ENCODE data around the gene TFF2. TPM values are rescaled to one million over a fixed set of nuclear protein-coding genes. Genes with fewer than 3 reads are reported as not detected.

Gene TFF2
- total and polyA plus RNA-seq, 4 donors: 2.1 TPM; not detected in 3

DNA sequence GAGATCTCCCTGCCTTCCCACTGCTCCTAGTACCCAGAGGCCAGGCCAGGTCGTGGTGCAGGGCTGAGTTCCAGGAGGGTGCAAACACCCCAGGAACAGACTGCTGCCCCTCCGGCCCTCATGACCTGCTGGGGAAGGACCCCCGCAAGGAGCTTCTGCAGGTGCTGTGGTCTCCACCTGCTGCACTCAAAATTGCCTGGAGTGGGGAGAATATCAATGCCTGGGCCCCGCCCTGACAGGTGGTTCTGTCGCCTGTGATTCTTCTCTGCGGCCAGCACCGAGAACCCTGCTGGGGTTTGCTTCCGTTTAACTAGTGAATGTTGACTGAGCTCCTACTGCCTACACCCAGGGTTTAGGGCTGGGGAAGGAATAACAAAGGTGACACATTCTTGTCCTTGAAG is 33.5 kb downstream of the TFF2 start:
- WGBS, 2 donors: 62 to 71% methylated on average over 8 of the region's 8 CpGs
- DNase-seq: no peak

GRCh38 chr21:42316891-42317290 is 33.9 kb downstream of the TFF2 start:
- Histone ChIP-seq H3K9me3 (ENCODE audit: control insufficient read depth, low read length) (no peaks in the 10 kb centered on the region), H3K36me3 (ENCODE audit: control insufficient read depth in 1 of 2, insufficient read depth in 2 of 2, low read length in 1 of 2) (no peaks in the 10 kb centered on the region), H3K4me1 (ENCODE audit: control insufficient read depth in 1 of 2, insufficient read depth in 2 of 2, low read length in 2 of 2) (no peaks in the 10 kb centered on the region), H3K27ac (ENCODE audit: low read depth in 1 of 2, low read length in 2 of 2) (no peak overlapping the region), H3K4me3 (ENCODE audit: low read length in 2 of 2) (no peak overlapping the region), H3K27me3 (ENCODE audit: control insufficient read depth in 1 of 2, insufficient read depth in 2 of 2, low read length in 1 of 2) (no peaks in the 10 kb centered on the region)
- DNase-seq: no peak
- no peak for ATAC-seq (ENCODE audit: low FRiP score)
- WGBS, 2 donors: 82 to 90% methylated on average over 16 of the region's 16 CpGs
- intact Hi-C loops (cut with DNase I): no loop called here

More for the DNA sequence above, 33.5 kb downstream of the TFF2 start:
- Histone ChIP-seq H3K4me3 (ENCODE audit: low read length in 2 of 2) (no peak overlapping the region), H3K9me3 (ENCODE audit: control insufficient read depth, low read length) (no peaks in the 10 kb centered on the region), H3K36me3 (ENCODE audit: control insufficient read depth in 1 of 2, insufficient read depth in 2 of 2, low read length in 1 of 2) (no peaks in the 10 kb centered on the region), H3K4me1 (ENCODE audit: control insufficient read depth in 1 of 2, insufficient read depth in 2 of 2, low read length in 2 of 2) (no peaks in the 10 kb centered on the region), H3K27me3 (ENCODE audit: control insufficient read depth in 1 of 2, insufficient read depth in 2 of 2, low read length in 1 of 2) (no peaks in the 10 kb centered on the region), H3K27ac (ENCODE audit: low read depth in 1 of 2, low read length in 2 of 2) (no peak overlapping the region)
- ATAC-seq (ENCODE audit: low FRiP score): no peak
- intact Hi-C loops (cut with DNase I): no loop called here

GRCh38 chr21:42315296-42315891 is 35.4 kb downstream of the TFF2 start, which contains the start of gene TFF3:
TSS of gene TFF3 (minus strand) at chr21:42315409. CDS start at chr21:42315374, 35 bp downstream.
- intact Hi-C loops (cut with DNase I): no loop called here
- H3K4me3 ChIP-seq (ENCODE audit: low read length in 2 of 2): no peak within 1 kb of the TSS
- no peaks in the 10 kb centered on the region for H3K9me3 ChIP-seq (ENCODE audit: control insufficient read depth, low read length)
- H3K27ac ChIP-seq (ENCODE audit: low read depth in 1 of 2, low read length in 2 of 2): no peak within 1 kb of the TSS
- ATAC-seq (ENCODE audit: low FRiP score): no peak
- 57 to 73% methylated on average over 15 of the region's 15 CpGs for WGBS, 2 donors
- no peaks in the 10 kb centered on the region for H3K4me1 ChIP-seq (ENCODE audit: control insufficient read depth in 1 of 2, insufficient read depth in 2 of 2, low read length in 2 of 2)
- DNase-seq: no peak
- no peaks in the 10 kb centered on the region for H3K27me3 ChIP-seq (ENCODE audit: control insufficient read depth in 1 of 2, insufficient read depth in 2 of 2, low read length in 1 of 2)
- H3K36me3 ChIP-seq (ENCODE audit: control insufficient read depth in 1 of 2, insufficient read depth in 2 of 2, low read length in 1 of 2): no peaks in the 10 kb centered on the region

DNA sequence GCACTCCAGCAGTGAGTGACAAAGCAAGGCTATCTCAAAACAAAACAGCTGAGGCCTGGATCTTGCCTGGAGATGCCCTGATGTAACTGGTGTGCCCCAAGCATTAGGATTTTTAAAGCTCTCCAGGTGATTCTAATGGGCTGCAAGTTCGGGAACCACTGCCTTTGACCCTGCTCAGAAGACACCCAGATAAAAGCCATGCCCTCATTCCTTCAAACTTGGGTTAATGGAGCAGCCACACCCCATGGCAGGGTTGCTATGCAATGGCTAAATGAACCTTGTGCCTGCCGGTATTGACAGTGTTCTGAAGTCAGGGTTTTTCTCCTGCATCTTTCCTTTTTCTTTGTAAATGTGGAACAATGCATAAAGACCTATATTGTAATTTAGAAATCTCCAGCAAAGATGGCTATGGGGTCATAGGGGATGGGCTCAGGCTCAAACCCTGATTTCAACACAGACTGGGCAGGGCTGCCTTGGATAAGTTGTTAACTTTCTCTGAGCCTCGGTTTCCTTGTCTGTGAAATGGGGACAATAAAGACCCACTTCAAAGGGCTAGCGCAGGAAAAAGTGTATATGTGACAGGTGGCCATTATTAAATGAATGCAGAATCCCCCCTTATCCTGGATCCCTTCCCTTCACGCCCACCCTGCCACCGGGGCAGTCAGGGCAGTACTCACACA is 36.0 kb downstream of the TFF2 start:
- Histone ChIP-seq H3K4me1 (ENCODE audit: control insufficient read depth in 1 of 2, insufficient read depth in 2 of 2, low read length in 2 of 2) (no peaks in the 10 kb centered on the region), H3K27ac (ENCODE audit: low read depth in 1 of 2, low read length in 2 of 2) (no peak overlapping the region), H3K9me3 (ENCODE audit: control insufficient read depth, low read length) (no peaks in the 10 kb centered on the region), H3K27me3 (ENCODE audit: control insufficient read depth in 1 of 2, insufficient read depth in 2 of 2, low read length in 1 of 2) (no peaks in the 10 kb centered on the region), H3K4me3 (ENCODE audit: low read length in 2 of 2) (no peak overlapping the region), H3K36me3 (ENCODE audit: control insufficient read depth in 1 of 2, insufficient read depth in 2 of 2, low read length in 1 of 2) (no peaks in the 10 kb centered on the region)
- intact Hi-C loops (cut with DNase I): no loop called here
- DNase-seq: no peak
- ATAC-seq (ENCODE audit: low FRiP score): no peak
- 86 to 87% methylated on average over 6 of the region's 6 CpGs for WGBS, 2 donors

GRCh38 chr21:42313501-42313969 is 37.3 kb downstream of the TFF2 start:
- no peak for DNase-seq
- Histone ChIP-seq H3K4me3 (ENCODE audit: low read length in 2 of 2) (no peak overlapping the region), H3K27ac (ENCODE audit: low read depth in 1 of 2, low read length in 2 of 2) (no peak overlapping the region), H3K9me3 (ENCODE audit: control insufficient read depth, low read length) (no peaks in the 10 kb centered on the region), H3K27me3 (ENCODE audit: control insufficient read depth in 1 of 2, insufficient read depth in 2 of 2, low read length in 1 of 2) (no peaks in the 10 kb centered on the region), H3K4me1 (ENCODE audit: control insufficient read depth in 1 of 2, insufficient read depth in 2 of 2, low read length in 2 of 2) (no peaks in the 10 kb centered on the region), H3K36me3 (ENCODE audit: control insufficient read depth in 1 of 2, insufficient read depth in 2 of 2, low read length in 1 of 2) (no peaks in the 10 kb centered on the region)
- 17 to 21% methylated on average over 13 of the region's 13 CpGs for WGBS, 2 donors
- intact Hi-C loops (cut with DNase I): no loop called here
- ATAC-seq (ENCODE audit: low FRiP score): no peak

- H3K9me3 ChIP-seq (ENCODE audit: control insufficient read depth, low read length): no peaks in the 10 kb centered on the region
- no peak overlapping the region for H3K4me3 ChIP-seq (ENCODE audit: low read length in 2 of 2)
- 85 to 86% methylated on average over 16 of the region's 16 CpGs for WGBS, 2 donors
- intact Hi-C loops (cut with DNase I): no loop called here
- no peaks in the 10 kb centered on the region for H3K27me3 ChIP-seq (ENCODE audit: control insufficient read depth in 1 of 2, insufficient read depth in 2 of 2, low read length in 1 of 2)
- no peaks in the 10 kb centered on the region for H3K4me1 ChIP-seq (ENCODE audit: control insufficient read depth in 1 of 2, insufficient read depth in 2 of 2, low read length in 2 of 2)
- no peaks in the 10 kb centered on the region for H3K36me3 ChIP-seq (ENCODE audit: control insufficient read depth in 1 of 2, insufficient read depth in 2 of 2, low read length in 1 of 2)
- no peak overlapping the region for H3K27ac ChIP-seq (ENCODE audit: low read depth in 1 of 2, low read length in 2 of 2)
- ATAC-seq (ENCODE audit: low FRiP score) (no peak), DNase-seq (no peak)
Observed at GRCh38 chr21:42312626-42313104, 38.1 kb downstream of the TFF2 start.

DNA sequence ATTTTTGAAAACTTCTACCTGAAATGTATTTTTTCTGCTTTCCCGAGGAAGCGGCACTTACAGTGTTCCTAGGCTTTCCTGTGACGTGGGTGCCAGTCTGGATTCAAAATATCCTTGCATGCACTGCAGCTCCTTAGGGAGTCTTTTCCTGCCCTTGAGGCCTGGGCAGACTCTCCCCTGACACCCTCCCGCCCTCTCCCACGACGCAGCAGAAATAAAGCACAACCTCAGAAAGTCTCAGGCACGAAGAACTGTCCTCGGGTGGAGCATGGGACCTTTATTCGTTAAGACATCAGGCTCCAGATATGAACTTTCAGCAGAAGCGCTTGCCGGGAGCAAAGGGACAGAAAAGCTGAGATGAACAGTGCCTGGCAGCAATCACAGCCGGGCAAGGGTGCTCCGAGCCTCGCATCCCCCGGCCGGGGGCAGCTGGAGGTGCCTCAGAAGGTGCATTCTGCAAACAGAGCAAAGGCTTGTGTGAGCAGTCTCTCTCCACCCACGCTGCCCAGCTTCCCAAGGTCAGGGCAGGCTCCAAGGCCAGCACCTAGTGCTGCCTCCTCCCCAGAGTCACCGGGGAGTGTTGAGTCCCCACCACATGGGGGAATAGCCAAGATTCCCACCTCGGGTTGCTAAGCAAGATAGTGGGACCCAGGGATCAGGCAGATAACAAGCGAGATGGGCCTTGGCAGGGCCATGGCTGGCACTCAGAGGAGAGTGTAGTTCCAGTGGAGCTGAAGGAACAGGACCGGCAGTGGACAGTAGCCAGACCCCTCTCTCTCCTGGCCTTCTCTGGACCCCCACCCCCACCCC is 38.8 kb downstream of the TFF2 start:
- WGBS, 2 donors: 79 to 80% methylated on average over 21 of the region's 21 CpGs
- H3K4me3 ChIP-seq (ENCODE audit: low read length in 2 of 2): no peak overlapping the region
- no peaks in the 10 kb centered on the region for H3K27me3 ChIP-seq (ENCODE audit: control insufficient read depth in 1 of 2, insufficient read depth in 2 of 2, low read length in 1 of 2)
- H3K9me3 ChIP-seq (ENCODE audit: control insufficient read depth, low read length): no peaks in the 10 kb centered on the region
- ATAC-seq (ENCODE audit: low FRiP score): no peak
- intact Hi-C loops (cut with DNase I): no loop called here
- no peaks in the 10 kb centered on the region for H3K36me3 ChIP-seq (ENCODE audit: control insufficient read depth in 1 of 2, insufficient read depth in 2 of 2, low read length in 1 of 2)
- H3K27ac ChIP-seq (ENCODE audit: low read depth in 1 of 2, low read length in 2 of 2): no peak overlapping the region
- no peaks in the 10 kb centered on the region for H3K4me1 ChIP-seq (ENCODE audit: control insufficient read depth in 1 of 2, insufficient read depth in 2 of 2, low read length in 2 of 2)
- no peak for DNase-seq

DNA sequence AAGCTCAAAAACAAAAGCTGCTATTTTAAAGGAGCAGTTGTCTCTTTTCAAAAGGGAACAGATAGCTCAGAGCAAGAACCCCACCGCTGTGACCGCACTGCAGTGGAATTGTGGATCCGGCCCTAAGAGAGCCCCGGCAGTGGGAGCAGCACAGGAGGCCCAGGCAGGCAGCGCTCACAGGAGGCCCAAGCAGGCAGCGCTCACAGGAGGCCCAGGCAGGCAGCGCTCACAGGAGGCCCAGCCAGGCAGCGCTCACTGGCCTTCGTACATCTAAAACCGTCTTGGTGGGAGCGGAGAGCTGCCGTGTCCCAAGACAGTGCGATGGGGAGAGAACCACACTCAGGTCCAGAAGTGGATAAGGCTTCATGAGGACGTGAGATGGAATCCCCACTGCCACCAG is 39.6 kb downstream of the TFF2 start:
- no peaks in the 10 kb centered on the region for H3K36me3 ChIP-seq (ENCODE audit: control insufficient read depth in 1 of 2, insufficient read depth in 2 of 2, low read length in 1 of 2)
- no peak overlapping the region for H3K27ac ChIP-seq (ENCODE audit: low read depth in 1 of 2, low read length in 2 of 2)
- no peaks in the 10 kb centered on the region for H3K4me1 ChIP-seq (ENCODE audit: control insufficient read depth in 1 of 2, insufficient read depth in 2 of 2, low read length in 2 of 2)
- H3K9me3 ChIP-seq (ENCODE audit: control insufficient read depth, low read length): no peaks in the 10 kb centered on the region
- intact Hi-C loops (cut with DNase I): no loop called here
- DNase-seq (no peak), ATAC-seq (ENCODE audit: low FRiP score) (no peak)
- H3K27me3 ChIP-seq (ENCODE audit: control insufficient read depth in 1 of 2, insufficient read depth in 2 of 2, low read length in 1 of 2): no peaks in the 10 kb centered on the region
- 91 to 93% methylated on average over 14 of the region's 14 CpGs for WGBS, 2 donors
- H3K4me3 ChIP-seq (ENCODE audit: low read length in 2 of 2): no peak overlapping the region
